Stimulated activated CD8-positive, alpha-beta memory T cell treated with anti-CD3 and anti-CD28 coated beads, Interleukin-4, amount 100 ng/mL, for 4 hours (primary cell): ENCODE results near the gene CREB3L2.
"Not testable (repeated sequence)": the region's sequence is repeated elsewhere in the genome, so short reads cannot be mapped to it uniquely, and the experiment has no call there.

ENCODE experiments used
- DNase-seq, 2 donors: peaks; one replicate each; pipeline ENCODE4 v3.0.0-alpha.2; 2020; ENCODE audit warnings: low read depth in 2 of 2, low spot score in 1 of 2

Gene CREB3L2

GRCh38 chr7:138014686-138015085 is 12.8 kb upstream of the CREB3L2 start:
- DNase-seq: no peak

- not testable (repeated sequence) for DNase-seq
Observed at GRCh38 chr7:138014201-138014600, 12.3 kb upstream of the CREB3L2 start.

- DNase-seq: no peak
Observed at GRCh38 chr7:138009350-138009653, 7.4 kb upstream of the CREB3L2 start.

- DNase-seq: peak in 1 of 2 donors; percentile 4
Observed at GRCh38 chr7:138008588-138009349, 6.9 kb upstream of the CREB3L2 start.

GRCh38 chr7:138008019-138008587 is 6.2 kb upstream of the CREB3L2 start:
- no peak for DNase-seq

- no peak for DNase-seq
Observed at GRCh38 chr7:138006106-138006505, 4.2 kb upstream of the CREB3L2 start.

GRCh38 chr7:138004936-138005335 is 3.0 kb upstream of the CREB3L2 start:
- no peak for DNase-seq

GRCh38 chr7:138004046-138004445 is 2.2 kb upstream of the CREB3L2 start:
- DNase-seq: no peak

GRCh38 chr7:138002828-138003189 is 923 bp upstream of the CREB3L2 start:
- no peak for DNase-seq

GRCh38 chr7:138002096-138002827 is 376 bp upstream of the CREB3L2 start:
- peak; percentile 94 to 95 for DNase-seq

GRCh38 chr7:138000081-138000701 is 1.7 kb downstream of the CREB3L2 start:
- no peak for DNase-seq

GRCh38 chr7:137999496-138000080 is 2.3 kb downstream of the CREB3L2 start:
- DNase-seq: no peak

- no peak for DNase-seq
Observed at GRCh38 chr7:137998250-137998649, 3.6 kb downstream of the CREB3L2 start.

GRCh38 chr7:137996871-137997270 is 5.0 kb downstream of the CREB3L2 start:
- DNase-seq: no peak

GRCh38 chr7:137996386-137996851 is 5.5 kb downstream of the CREB3L2 start:
- no peak for DNase-seq

- DNase-seq: no peak
Observed at GRCh38 chr7:137994216-137994615, 7.7 kb downstream of the CREB3L2 start.

GRCh38 chr7:137993395-137993743 is 8.5 kb downstream of the CREB3L2 start:
- no peak for DNase-seq

- DNase-seq: no peak
Observed at GRCh38 chr7:137992550-137993394, 9.1 kb downstream of the CREB3L2 start.

- no peak for DNase-seq
Observed at GRCh38 chr7:137992104-137992549, 9.8 kb downstream of the CREB3L2 start.

- DNase-seq: no peak
Observed at GRCh38 chr7:137990251-137990941, 11.5 kb downstream of the CREB3L2 start.
